Measurements from ENCODE around the gene SSBP4. TPM values are rescaled to one million over a fixed set of nuclear protein-coding genes. Genes with fewer than 3 reads are reported as not detected.

The SSBP4 gene
- polyA plus RNA-seq, 1 donor, result 135 TPM

- no peak for DNase-seq
Measured at GRCh38 chr19:18422530-18423191, 3.5 kb downstream of the SSBP4 start.

DNA sequence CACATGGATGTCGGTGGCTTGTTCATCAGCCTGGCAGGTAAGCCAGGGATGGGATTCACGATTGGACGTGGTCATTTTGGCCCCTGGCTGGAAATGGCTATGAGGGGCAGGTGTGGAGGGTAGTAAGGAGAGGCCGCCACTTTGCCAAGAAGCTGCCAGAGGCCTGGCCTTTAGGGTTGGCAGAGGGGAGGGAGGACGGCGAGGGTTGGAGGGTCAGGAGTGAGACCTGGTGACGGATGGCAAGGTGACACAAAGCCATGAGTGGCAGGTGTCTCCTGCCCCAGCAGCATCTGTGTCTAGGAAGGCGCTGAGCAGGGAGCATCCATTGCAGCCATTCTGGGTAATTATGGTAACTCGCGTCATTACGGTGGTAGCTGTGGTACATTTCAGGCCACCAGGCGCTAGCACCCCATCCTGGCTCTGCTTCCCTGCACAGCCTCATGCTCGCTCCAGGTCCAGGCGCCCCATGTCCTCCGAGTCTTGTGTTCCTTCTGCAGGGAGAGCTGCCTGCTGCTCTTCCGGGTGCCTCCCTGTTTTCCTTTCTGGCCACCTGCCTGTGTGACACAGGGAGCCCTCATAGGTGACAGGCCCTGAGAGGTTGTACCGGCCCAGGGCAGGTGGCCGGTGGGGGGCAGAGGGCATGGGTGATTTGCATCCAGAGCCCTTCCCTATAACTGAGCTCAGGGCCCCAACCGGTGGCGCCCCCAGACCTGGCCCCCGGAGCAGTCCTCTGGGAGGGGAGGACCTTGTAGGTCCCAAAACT lies 4.2 kb downstream of the SSBP4 start:
- no peak for DNase-seq

- no peak for DNase-seq
Measured at GRCh38 chr19:18424122-18424889, 5.1 kb downstream of the SSBP4 start.

DNA sequence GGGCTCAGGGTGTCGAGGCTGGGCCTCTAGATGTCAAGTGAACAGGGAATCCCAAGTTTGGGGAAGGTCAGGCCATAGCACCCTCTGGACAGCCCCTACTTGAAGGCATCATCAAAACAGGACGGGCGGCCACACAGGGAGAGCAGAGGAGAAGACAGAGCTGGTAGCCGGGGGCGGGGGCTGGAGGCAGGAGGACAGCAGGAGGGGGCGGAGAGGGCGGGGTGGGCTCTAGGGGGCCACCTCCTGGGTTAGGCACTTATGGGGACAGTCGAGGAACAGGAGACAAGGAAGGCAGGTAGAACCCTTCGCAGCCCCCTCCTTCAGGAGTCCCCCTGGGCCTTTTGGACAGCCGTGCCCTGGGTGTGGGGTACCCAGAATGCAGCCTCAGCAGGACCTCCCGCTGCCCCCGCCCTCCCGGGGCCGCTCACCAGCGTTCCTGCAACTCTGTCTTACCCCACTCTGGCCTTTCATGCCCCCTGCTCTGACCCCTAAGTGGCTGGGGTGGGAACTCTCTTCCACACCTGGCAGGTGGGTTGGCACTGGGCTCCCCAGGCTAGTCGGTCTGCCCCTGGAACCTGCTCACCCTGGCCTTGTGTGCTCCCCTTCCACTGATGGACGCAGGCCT lies 5.8 kb downstream of the SSBP4 start:
- no peak for DNase-seq

- DNase-seq, result peak; percentile 72
Measured at GRCh38 chr19:18425515-18426415, 6.6 kb downstream of the SSBP4 start.

- no peak for DNase-seq
Measured at GRCh38 chr19:18426416-18426767, 7.2 kb downstream of the SSBP4 start.

DNA sequence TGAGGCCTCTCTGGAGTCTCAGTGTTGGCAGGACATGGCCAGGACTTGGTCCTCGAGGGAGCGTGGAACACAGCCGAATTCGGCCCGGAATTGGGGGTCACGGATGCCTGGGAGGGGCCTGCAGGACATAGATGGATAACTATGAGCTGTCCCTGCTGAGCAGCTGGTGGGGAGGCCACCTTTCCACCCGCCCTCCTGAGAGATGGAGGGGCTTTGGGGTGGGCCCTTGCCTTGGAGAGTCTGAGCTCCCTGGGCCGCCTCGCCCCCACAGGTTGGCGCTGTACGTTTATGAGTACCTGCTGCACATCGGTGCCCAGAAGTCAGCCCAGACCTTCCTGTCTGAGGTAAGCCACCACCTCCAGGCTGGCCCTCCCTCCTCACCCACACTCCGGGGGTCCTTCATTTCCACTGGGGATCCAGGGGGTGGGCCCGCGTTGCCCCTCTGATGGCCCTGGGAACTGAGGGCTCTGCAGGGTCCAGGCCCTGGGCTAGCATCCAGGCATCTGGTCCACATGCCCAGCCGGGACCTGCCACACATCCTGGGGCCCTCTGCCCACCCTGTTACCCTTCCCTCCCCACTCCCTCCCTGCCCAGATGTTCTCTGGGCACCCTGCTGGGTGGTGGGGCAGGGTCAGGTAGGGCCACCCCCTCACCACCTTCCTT lies 8.0 kb downstream of the SSBP4 start:
- DNase-seq, result no peak

DNA sequence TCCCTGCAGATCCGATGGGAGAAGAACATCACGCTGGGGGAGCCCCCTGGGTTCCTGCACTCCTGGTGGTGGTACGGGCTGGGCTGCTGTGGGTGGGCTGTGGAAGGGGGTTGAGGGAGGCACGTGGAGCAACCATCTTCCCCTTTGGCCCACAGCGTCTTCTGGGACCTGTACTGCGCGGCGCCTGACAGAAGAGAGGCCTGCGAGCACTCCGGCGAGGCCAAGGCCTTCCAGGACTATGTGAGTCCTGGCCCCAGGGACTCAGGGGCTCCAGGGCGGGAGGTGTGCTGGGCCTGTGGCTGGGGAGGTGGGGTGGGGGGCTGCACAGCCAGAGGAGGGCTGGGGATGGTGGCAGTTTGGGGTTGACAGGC lies 8.5 kb downstream of the SSBP4 start:
- no peak for DNase-seq

DNA sequence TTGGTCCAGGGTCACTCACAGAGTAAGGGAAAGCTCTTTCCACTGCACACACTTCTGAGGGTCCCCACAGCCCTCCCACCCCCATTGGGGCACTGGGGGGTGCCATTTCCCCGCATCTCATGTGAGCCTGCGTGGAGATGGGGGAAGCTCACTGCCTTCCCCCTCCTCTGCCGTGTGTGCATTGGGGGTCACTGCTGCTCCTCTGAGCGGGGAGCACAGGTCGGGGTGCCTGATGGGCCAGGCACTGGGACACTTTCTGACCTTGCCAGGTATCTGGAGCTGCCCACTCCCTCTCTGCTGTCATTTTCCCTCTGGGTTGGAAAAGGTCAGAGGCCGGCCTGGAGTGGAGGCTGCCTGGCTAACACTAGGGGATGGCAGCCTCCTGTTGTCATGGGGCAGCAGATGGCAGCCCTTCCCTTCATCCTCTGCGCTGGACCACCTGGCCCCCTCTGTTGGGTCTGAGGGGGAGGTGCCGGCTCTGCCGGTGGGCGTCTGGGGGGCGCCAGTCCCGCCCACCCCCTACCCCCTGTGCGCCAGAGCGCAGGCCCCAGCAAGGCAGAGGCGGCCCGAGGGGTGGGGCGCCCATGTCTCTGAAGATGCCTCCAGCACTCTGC lies 9.1 kb downstream of the SSBP4 start:
- DNase-seq, result no peak

DNA sequence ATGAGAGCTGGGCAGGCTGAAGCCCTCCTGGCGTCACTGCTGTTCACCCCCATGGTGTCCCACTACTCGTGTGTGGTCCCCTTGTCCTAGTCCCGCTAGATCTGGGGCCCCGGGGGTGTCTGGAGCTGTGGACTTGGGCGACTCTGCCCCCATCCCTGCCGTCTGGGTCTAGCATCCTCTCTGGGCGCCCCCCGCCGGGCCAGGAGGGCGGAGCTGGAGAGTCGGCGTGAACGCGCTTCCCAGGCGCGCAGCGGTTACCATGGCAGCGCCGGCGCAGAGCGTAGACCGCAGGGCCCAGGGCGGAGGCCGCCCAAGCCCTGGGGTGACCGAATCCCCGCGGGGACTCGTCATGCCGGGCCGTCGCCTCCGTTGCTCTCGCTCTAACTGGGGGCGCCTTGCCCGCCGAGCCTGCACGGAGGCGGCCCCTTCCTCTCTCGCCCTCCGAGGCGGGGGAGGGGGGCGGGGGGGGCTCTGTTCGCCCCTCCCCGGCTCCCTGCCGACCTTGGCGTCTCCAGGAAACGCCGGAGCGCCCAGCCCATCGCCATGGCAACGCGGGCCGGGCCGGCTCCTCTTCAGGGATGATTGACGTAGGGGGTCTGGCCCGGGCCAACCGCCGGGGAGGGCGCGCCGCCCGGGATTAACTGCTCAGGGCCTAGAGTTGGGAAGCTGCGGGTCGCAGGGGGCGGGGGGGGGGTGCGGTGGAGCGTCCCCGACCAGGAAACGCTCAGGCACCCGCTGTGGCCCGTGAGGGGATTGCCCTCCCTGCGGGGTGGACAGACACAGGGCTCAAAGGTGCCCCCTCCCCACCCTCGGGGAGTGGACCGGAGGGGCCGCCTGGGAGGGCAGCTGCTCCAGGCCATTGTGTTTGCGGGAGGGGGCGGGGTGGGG lies 9.8 kb downstream of the SSBP4 start:
- DNase-seq, result peak; percentile 74

DNA sequence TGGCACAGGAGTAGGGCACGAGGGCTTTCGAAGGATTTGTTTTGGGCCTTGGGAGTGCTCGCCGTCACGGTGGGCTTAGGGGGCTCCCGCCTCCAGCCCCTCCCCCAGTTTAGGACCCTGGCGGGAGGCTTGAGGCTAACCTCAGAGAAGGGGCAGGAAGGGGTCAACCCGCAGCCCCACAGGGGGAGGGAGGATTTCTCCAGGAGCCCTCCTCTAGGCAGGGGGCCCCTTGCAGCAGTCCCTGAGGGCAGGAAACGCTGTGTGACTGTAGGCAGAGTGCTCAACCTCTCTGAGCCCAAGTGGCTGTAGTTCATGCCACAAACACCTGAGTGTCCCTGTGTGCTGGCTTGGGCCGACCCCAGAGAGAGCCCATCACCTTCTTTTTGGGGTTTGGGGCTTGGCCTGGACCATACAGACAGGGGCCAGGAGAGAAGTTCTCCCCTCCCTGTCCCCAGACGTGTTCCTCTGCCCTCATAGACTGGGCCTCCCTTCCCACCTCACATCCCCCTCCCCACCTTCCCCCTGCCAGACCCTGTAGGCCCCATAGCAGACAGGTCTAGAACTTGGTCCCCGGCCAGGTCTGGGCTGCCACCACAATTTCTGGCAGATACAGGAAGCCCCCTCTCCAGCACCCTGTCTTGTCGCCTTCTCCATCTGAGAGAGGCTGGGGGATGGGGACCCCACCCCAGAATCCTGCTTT lies 10.7 kb downstream of the SSBP4 start:
- DNase-seq, result no peak

GRCh38 chr19:18430417-18431144 lies 11.4 kb downstream of the SSBP4 start:
- DNase-seq, result no peak

DNA sequence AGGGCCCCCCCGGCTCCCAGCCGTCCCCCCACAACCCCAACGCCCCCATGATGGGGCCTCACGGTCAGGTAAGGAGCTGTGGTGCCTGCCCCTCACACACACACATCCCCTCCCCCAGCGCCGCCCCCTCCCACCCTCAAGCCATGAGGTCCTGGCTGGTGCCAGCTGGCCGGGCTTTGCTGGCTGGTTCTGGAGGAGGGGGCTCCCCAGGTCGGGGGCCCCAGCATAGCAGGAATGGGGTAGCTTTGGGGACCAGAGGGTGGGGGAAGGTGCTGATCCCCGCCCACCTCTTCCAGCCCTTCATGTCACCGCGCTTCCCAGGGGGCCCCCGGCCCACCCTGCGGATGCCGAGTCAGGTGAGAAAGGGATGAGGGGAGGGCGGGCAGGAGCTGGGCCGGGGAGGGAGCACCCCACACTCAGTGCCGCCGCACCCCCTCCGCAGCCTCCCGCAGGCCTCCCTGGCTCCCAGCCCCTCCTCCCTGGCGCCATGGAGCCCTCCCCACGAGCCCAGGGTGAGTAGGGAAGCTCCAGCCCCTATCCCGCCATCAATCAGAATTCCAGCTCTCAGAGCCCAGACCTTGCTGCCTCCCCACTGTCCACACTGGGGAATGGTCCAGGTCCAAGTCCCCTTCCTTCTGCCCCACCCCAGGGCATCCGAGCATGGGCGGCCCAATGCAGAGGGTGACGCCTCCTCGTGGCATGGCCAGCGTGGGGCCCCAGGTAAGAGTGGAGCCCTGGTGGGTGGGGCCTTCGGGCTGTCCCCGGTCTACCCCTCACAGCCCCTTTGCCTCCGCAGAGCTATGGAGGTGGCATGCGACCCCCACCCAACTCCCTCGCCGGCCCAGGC lies 12.4 kb downstream of the SSBP4 start:
- no peak for DNase-seq

DNA sequence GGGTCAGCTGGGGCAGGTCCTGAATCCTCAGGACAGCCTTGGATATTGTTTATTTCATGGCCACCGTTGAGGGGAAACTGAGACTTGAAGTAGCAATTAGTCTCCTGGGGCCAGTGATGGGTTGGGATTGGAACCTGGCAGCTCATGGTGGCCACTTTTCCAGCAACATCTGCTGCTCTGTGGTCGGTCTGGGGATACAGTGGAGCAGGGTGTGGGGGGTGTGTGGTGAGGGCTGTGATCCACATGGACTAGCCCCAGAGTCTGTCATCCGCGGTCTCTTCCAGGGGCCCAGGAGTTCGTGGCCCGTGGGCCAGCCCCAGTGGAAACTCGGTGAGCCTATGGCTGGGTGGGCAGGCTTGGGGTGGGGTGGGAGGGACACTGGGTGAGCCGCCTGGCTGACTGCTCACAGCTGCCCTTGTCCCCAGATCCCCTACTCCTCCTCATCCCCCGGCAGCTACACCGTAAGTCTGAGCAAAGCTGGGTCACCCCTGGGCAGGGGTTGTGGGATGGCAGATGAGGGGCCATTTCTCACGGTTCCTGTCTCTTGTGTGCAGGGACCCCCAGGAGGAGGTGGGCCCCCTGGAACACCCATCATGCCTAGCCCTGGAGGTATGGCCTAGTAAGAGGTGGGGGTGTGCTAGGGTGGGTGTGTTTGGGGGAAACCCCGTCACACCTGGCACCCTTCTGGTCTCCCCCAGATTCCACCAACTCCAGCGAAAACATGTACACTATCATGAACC lies 13.2 kb downstream of the SSBP4 start:
- no peak for DNase-seq

DNA sequence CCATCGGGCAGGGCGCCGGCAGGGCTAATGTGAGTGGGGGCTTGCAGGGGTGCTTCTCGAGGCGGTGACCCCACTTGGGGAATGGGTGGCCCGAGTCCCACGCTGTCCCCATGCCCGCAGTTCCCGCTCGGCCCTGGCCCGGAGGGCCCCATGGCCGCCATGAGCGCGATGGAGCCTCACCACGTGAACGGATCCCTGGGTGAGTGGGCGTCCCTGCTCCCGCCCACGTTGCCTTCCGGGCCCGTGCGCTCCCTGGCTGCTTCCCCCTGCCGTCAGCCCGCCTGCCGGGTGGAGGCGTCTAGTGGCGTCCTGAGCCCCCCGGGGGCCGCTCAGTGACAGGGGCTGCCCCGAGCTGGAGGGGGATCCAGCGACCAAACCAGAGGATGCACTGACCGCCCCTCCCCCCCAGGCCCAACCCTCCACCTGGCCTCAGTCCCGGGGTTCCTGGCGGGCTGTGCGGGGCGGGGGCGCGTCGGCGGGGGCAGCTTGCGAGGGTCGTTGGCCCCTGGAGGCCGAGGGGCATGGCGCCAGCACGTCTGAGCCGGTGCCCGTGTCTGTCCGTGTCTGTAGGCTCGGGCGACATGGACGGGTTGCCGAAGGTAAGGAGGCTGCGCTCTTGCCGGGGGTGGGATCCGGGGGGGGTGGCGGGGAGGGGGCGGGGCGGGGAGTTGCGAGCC lies 14.0 kb downstream of the SSBP4 start:
- DNase-seq, result no peak

DNA sequence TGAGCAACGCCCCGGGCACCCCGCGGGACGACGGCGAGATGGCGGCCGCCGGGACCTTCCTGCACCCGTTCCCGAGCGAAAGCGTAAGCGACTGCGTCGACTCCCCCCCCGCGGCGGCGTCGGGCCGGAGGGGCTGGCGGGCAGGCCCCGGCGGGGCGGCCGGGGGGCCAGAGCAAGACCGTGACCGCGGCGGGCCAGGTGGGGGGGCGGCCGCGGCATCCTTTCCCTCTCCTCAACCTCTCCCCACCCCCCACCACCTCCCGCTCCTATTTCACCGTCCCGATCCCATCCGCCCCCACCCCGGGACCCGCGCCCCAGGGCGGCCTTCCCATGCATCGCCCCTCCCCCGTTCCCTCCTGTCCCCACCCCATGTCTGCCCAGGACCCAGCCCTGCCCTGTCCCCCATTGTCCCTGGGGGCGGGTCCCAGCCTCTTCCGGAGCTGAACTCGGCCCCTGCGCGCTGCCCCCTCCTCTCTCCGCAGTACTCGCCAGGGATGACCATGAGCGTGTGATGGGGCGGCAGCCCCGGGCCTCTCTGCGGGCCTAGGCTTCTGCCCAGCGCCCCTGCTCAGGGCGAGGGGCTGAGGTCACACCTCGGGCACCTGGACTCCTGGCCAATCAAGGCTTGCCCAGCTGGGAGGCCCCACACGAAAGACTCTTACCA lies 14.7 kb downstream of the SSBP4 start:
- DNase-seq, result no peak
